ENCODE measurements around the gene HLA-DRA.

The HLA-DRA gene

DNA sequence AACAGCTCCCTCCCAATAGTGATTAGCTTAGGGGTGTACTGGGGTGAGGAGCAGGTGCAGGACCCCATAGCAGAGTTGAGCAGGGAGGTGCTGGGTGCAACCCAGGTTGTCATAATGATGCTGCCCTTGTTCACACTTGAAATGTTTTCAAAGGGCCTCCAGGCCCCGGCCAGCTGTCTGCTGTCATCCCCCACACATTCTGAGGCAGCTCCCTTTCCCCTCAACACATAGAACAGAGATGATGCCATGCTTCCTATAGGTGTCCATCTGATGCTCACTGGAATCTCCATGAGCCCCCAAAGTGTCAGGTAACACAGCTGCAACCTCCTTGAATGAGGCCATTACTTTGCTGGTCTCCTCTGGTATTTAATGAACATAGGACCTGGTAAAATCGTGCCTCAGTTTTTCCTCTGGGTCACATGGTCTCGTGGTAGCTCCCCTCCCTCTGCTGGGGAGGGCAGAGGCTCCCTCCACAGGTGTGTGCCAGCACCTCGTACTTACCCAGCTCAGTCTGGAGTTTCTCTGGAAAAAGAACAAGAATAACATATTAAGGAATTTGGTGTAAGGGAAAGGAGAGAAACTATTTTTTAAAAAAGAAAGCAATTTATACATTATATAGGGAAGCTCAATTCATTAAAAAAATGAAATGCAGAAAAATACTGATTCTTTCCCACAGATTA, 38.3 kb upstream of the HLA-DRA start:
- TF ChIP-seq MYC (IDR thresholded peaks at IDR 0.05; ENCODE audit: low read depth, low read length) (no peak), POLR2A (IDR thresholded peaks at IDR 0.05; ENCODE audit: extremely low read depth, insufficient read length) (no peak)
- TF ChIP-seq, protein P1, sequence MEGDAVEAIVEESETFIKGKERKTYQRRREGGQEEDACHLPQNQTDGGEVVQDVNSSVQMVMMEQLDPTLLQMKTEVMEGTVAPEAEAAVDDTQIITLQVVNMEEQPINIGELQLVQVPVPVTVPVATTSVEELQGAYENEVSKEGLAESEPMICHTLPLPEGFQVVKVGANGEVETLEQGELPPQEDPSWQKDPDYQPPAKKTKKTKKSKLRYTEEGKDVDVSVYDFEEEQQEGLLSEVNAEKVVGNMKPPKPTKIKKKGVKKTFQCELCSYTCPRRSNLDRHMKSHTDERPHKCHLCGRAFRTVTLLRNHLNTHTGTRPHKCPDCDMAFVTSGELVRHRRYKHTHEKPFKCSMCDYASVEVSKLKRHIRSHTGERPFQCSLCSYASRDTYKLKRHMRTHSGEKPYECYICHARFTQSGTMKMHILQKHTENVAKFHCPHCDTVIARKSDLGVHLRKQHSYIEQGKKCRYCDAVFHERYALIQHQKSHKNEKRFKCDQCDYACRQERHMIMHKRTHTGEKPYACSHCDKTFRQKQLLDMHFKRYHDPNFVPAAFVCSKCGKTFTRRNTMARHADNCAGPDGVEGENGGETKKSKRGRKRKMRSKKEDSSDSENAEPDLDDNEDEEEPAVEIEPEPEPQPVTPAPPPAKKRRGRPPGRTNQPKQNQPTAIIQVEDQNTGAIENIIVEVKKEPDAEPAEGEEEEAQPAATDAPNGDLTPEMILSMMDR (IDR thresholded peaks at IDR 0.05; ENCODE audit: low read depth, low read length): no peak
- TF ChIP-seq, protein P2, sequence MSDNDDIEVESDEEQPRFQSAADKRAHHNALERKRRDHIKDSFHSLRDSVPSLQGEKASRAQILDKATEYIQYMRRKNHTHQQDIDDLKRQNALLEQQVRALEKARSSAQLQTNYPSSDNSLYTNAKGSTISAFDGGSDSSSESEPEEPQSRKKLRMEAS (IDR thresholded peaks at IDR 0.05; ENCODE audit: low read depth, low read length): no peak
- no peak for DNase-seq (ENCODE audit: low read depth)
- no peak overlapping the region for H3K4me3 ChIP-seq (ENCODE audit: low read depth, low read length)

DNA sequence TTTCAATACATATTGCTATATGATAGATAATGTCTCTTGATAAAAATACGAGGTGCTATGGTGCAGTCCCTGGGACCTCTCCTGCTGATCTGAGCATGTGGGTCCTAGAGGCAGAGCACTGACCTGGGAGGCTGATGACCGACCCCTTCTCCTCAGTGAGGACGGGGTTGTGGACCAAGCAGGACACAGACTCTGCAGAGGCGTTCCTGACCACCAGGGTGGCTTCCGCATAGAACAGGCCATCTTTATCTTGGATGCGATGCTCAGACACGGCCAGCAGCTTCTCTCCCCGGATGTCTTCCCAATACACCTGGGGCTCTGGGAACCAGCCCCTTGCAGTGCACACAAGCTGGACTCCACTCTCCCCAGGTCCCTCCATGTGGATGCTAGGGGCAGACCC, 36.9 kb upstream of the HLA-DRA start:
- no peak for DNase-seq (ENCODE audit: low read depth)
- TF ChIP-seq, protein P2 (IDR thresholded peaks at IDR 0.05; ENCODE audit: low read depth, low read length): no peak
- TF ChIP-seq POLR2A (IDR thresholded peaks at IDR 0.05; ENCODE audit: extremely low read depth, insufficient read length) (no peak), MYC (IDR thresholded peaks at IDR 0.05; ENCODE audit: low read depth, low read length) (no peak)
- TF ChIP-seq, protein P1 (IDR thresholded peaks at IDR 0.05; ENCODE audit: low read depth, low read length): no peak
- no peak overlapping the region for H3K4me3 ChIP-seq (ENCODE audit: low read depth, low read length)

DNA sequence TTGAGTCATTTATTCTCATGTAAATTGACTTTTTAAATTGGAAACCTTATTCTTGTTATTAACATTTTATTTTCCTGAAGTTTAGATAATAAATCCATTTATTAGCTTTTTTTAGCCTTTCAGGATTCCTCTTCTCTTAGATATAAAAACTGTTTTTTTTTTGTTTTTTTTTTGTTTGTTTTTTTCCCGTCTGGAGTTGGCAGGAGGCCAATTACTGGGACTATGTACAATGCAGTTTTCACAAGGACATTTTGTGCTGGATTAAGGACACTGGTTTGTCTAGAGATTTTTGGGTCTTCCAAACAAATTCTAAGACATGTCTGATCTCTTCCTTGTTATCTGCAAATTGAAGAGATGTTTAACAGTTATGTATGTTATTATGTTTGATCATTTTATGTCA, 34.0 kb upstream of the HLA-DRA start:
- TF ChIP-seq, protein P1 (IDR thresholded peaks at IDR 0.05; ENCODE audit: low read depth, low read length): no peak
- TF ChIP-seq, protein P2 (IDR thresholded peaks at IDR 0.05; ENCODE audit: low read depth, low read length): no peak
- TF ChIP-seq MYC (IDR thresholded peaks at IDR 0.05; ENCODE audit: low read depth, low read length) (no peak), POLR2A (IDR thresholded peaks at IDR 0.05; ENCODE audit: extremely low read depth, insufficient read length) (no peak)
- no peak overlapping the region for H3K4me3 ChIP-seq (ENCODE audit: low read depth, low read length)
- DNase-seq (ENCODE audit: low read depth): no peak

DNA sequence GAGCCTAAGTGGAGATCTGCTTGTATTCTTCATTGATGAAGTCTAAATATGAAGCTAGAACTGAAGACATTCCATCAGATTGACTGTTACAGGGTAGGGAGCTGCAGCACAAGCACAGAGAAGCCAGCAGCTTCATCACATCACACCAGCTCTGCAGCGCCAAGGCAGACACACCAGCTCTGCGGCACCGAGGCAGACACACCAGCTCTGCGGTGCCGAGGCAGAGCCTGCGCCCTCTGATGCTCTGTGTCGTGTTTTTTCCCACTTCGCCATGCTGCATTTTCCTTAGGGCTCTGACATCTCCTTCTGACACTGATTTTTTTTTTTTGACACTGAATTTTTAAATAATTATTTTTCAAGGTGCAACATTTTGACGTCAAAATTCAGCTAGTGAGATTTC, 33.5 kb upstream of the HLA-DRA start:
- H3K4me3 ChIP-seq (ENCODE audit: low read depth, low read length): no peak overlapping the region
- no peak for DNase-seq (ENCODE audit: low read depth)
- TF ChIP-seq, protein P1 (IDR thresholded peaks at IDR 0.05; ENCODE audit: low read depth, low read length): no peak

DNA sequence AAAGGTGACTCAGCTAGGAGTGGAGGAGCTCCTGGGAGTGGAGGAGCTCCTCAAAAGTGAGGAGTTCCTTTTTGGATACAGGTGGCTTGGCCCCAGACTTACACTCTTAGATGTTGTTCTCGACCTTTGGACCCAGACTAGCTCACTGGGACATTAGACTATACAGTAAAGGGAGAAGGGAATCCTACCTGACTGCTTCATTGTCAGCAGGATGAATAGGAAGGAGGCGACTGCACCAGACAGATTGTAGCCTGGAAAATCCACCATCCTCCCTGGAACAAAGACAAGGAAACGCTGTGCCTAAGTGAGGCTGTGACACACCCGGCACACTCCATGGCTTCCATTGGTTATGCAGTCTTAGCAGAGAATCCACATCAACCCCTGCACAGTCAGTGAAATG, 32.8 kb upstream of the HLA-DRA start, which contains the start of gene BTNL2:
Gene BTNL2 (minus strand): TSS at position 325 of the 400 bp plus-strand sequence. CDS start 58 bp downstream, at position 267.
- DNase-seq (ENCODE audit: low read depth): no peak
- TF ChIP-seq, protein P1 (IDR thresholded peaks at IDR 0.05; ENCODE audit: low read depth, low read length): no peak
- TF ChIP-seq POLR2A (IDR thresholded peaks at IDR 0.05; ENCODE audit: extremely low read depth, insufficient read length): no peak
- no peak for TF ChIP-seq MYC (IDR thresholded peaks at IDR 0.05; ENCODE audit: low read depth, low read length)
- TF ChIP-seq, protein P2 (IDR thresholded peaks at IDR 0.05; ENCODE audit: low read depth, low read length): no peak
- H3K4me3 ChIP-seq (ENCODE audit: low read depth, low read length): no peak within 1 kb of the TSS

DNA sequence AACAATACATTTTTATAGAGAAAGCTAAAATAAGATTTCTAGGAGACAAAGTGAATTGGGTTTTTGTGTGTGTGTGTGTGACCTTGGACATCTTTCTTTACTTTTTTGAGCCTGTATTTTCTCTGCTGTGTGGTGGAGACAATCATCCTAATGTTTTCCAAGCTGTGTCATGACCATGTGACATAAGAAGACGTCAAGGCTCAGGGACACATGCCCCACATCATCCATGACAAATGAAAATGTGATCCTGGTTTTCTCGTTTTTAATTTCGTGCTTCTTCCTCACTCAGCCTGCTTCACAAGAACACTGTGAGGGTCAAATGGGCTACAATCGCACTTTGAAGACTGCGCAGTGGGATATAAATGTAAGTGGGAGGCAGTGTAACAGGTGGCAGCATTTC, 28.8 kb upstream of the HLA-DRA start:
- no peak for DNase-seq (ENCODE audit: low read depth)
- TF ChIP-seq POLR2A (IDR thresholded peaks at IDR 0.05; ENCODE audit: extremely low read depth, insufficient read length): no peak
- TF ChIP-seq, protein P1 (IDR thresholded peaks at IDR 0.05; ENCODE audit: low read depth, low read length): no peak
- TF ChIP-seq, protein P2 (IDR thresholded peaks at IDR 0.05; ENCODE audit: low read depth, low read length): no peak
- H3K4me3 ChIP-seq (ENCODE audit: low read depth, low read length): no peak overlapping the region

Data from NB4 (cell line).